A549 (cell line): Measurements from ENCODE around the gene ALDH3B1.
"Not testable (repeated sequence)": the region's sequence is repeated elsewhere in the genome, so short reads cannot be mapped to it uniquely, and the experiment has no call there.

Experiments used
- CBX8 ChIP-seq: fragments of 200-600 bp; sonication (generic); IDR thresholded peaks from 2 replicates; pipeline ENCODE4 v1.6.1; 2016
- CTCF ChIP-seq: fragments of >200 bp; sonication (Bioruptor Twin); formaldehyde crosslinking; IDR thresholded peaks from 3 replicates; pipeline ENCODE4 v1.5.1; 2016
- EHMT2 ChIP-seq: fragments of 200-600 bp; sonication (generic); IDR thresholded peaks from 2 replicates; pipeline ENCODE4 v1.6.1; 2016; ENCODE audit warnings: antibody characterized with exemption, low read depth, mild to moderate bottlenecking, moderate library complexity
- POLR2A ChIP-seq: IDR thresholded peaks from 2 replicates; pipeline ENCODE4 v1.6.1; 2012; ENCODE audit warnings: mild to moderate bottlenecking, low read length
- RAD21 ChIP-seq, 2 experiments: fragments of >200 bp in 1 of 2; sonication (Bioruptor Twin) in 1 of 2; formaldehyde crosslinking in 1 of 2; IDR thresholded peaks in 1 of 2; conservative IDR thresholded peaks in 1 of 2; 2 replicates in 1 of 2; 3 replicates in 1 of 2; pipeline ENCODE4 v1.6.1; 2012 to 2018; ENCODE audit warnings: inconsistent platforms in 1 of 2
- TF ChIP-seq, protein P1 (sequence below): fragments of 450-650 bp; IDR thresholded peaks from 2 replicates; pipeline ENCODE4 v1.6.1; 2014; ENCODE audit warnings: antibody characterized with exemption

- TF ChIP-seq POLR2A; EHMT2; CTCF; RAD21 (conservative IDR thresholded peaks at IDR 0.05 in 1 of 2, IDR thresholded peaks at IDR 0.05 in 1 of 2); CBX8: not testable (repeated sequence)
- TF ChIP-seq, protein P1, sequence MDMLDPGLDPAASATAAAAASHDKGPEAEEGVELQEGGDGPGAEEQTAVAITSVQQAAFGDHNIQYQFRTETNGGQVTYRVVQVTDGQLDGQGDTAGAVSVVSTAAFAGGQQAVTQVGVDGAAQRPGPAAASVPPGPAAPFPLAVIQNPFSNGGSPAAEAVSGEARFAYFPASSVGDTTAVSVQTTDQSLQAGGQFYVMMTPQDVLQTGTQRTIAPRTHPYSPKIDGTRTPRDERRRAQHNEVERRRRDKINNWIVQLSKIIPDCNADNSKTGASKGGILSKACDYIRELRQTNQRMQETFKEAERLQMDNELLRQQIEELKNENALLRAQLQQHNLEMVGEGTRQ: not testable (repeated sequence)
These were observed 35.4 kb upstream of the ALDH3B1 start for GRCh38 chr11:67974746-67975145.
